Measurements from ENCODE around the gene OGFOD1.

DNA sequence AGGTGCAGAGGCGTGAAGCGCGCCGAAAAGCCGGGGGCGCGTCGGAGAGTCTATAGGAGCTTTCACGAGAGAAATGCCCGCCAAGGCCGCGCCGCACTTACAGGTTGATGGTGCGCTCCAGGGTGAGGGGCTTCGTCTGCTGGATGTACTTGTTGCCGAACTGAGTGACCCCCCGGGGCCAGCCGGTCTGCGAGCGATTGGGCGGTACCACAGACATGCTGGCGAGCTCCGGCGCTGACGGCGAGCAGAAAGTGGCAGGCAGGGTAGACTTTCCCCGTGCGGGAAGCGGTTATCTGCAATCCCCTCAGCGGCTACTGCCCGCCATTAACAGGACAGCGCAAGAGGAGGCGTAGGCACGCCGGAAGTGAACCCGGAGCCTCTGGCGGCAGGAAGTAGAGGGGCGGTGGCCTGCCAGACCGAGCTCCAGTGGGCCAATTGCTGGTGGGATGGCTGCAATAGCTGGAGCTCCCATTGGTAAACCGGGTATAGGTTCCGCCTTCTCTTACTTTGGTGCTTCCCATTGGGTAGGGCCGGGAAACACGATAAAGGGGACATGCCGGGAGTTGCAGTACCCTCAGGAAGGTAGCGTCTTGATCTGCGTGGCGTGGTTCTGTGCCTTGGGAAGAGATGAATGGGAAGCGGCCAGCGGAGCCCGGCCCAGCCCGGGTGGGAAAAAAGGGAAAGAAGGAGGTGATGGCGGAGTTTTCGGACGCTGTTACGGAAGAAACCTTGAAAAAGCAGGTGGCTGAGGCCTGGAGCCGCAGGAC, at the start of gene OGFOD1, which contains the start of gene NUDT21:
- TF ChIP-seq CTCF (IDR thresholded peaks at IDR 0.05) (no peak), ZFX (IDR thresholded peaks at IDR 0.05; ENCODE audit: borderline replicate concordance) (no peak)

All from 22Rv1 (cell line).